ENCODE data around the gene EMX1. TPM values are rescaled to one million over a fixed set of nuclear protein-coding genes. Genes with fewer than 3 reads are reported as not detected.

EMX1 gene
- polyA plus RNA-seq, 1 experiment = not detected

DNA sequence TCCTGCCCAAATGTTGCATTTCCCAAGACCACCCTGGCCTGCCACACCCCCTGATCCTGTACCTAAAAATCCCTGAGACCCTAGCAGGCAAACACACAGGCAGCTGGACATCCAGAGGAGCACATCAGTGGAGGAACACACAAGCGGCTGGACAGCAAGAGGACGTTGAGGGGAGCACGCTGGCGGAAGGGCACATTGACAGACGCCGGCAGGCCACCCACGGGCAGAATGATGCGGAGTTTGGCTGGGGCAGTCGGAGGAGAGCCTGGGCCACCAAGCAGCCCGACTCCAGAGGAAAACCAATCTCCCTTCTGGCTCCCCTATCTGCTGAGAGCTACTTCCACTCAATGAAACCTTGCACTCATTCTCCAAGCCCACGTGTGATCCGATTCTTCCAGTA, 47.7 kb downstream of the EMX1 start:
- TF ChIP-seq, protein P1, sequence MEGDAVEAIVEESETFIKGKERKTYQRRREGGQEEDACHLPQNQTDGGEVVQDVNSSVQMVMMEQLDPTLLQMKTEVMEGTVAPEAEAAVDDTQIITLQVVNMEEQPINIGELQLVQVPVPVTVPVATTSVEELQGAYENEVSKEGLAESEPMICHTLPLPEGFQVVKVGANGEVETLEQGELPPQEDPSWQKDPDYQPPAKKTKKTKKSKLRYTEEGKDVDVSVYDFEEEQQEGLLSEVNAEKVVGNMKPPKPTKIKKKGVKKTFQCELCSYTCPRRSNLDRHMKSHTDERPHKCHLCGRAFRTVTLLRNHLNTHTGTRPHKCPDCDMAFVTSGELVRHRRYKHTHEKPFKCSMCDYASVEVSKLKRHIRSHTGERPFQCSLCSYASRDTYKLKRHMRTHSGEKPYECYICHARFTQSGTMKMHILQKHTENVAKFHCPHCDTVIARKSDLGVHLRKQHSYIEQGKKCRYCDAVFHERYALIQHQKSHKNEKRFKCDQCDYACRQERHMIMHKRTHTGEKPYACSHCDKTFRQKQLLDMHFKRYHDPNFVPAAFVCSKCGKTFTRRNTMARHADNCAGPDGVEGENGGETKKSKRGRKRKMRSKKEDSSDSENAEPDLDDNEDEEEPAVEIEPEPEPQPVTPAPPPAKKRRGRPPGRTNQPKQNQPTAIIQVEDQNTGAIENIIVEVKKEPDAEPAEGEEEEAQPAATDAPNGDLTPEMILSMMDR (IDR thresholded peaks at IDR 0.05; ENCODE audit: low read depth, low read length) = no peak
- Histone ChIP-seq H3K4me3 (ENCODE audit: low read depth, low read length) (no peak overlapping the region), H3K9me3 (ENCODE audit: control insufficient read depth, insufficient read depth, low read length) (no peaks in the 10 kb centered on the region), H3K27ac (ENCODE audit: low read depth, low read length) (no peak overlapping the region), H3K27me3 (ENCODE audit: control insufficient read depth, insufficient read depth, low read length) (no peaks in the 10 kb centered on the region)
- no peak for DNase-seq (ENCODE audit: low read depth, low spot score)
- ChIA-PET CTCF (interaction anchor here (0.8 kb wide), 1 partner anchor 9 kb away, joined by 3 read pairs; no protein-coding TSS in a partner anchor), POLR2A (no interaction called here)

DNA sequence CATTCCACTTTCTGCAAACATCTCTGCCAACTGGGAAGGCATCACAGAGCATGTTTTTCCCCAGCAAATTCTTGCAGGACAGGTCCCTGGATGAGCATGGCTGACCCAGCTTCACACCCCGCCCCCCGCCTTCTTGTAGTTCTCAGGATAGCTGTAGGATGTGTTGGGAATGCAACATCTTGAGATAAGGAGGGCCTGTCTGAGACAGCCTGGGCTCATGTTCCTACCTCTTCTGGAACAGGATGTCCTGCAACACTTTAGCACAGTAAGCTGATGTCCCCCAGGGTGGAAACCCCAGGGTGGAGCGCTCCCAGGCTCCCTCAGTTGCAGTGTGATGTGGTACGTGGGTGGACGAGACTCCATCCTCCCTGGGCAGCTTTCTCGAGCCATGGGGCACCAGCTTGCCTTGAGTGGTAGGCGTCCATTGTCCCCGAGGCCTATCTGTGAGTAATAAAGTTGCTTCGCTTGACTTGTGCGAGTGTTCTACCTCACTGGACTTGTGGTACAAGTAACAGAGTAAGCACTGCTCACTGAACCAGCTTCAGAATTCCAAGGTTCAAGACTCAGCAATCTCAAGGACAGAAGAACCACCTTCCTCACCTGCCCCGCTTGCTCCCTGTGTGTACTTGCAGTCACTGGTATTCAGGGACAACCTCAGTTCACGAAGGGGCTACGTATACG, 48.6 kb downstream of the EMX1 start:
- ChIA-PET POLR2A (no interaction called here), CTCF (no interaction called here)
- no peak for DNase-seq (ENCODE audit: low read depth, low spot score)
- Histone ChIP-seq H3K27me3 (ENCODE audit: control insufficient read depth, insufficient read depth, low read length) (no peaks in the 10 kb centered on the region), H3K9me3 (ENCODE audit: control insufficient read depth, insufficient read depth, low read length) (no peaks in the 10 kb centered on the region), H3K4me3 (ENCODE audit: low read depth, low read length) (no peak overlapping the region), H3K27ac (ENCODE audit: low read depth, low read length) (no peak overlapping the region)
- TF ChIP-seq, protein P1 (IDR thresholded peaks at IDR 0.05; ENCODE audit: low read depth, low read length) = no peak

GRCh38 chr2:72968286-72968685, 51.0 kb downstream of the EMX1 start:
- Histone ChIP-seq H3K27ac (ENCODE audit: low read depth, low read length) (no peak overlapping the region), H3K9me3 (ENCODE audit: control insufficient read depth, insufficient read depth, low read length) (no peaks in the 10 kb centered on the region), H3K4me3 (ENCODE audit: low read depth, low read length) (no peak overlapping the region), H3K27me3 (ENCODE audit: control insufficient read depth, insufficient read depth, low read length) (no peaks in the 10 kb centered on the region)
- DNase-seq (ENCODE audit: low read depth, low spot score) = no peak
- ChIA-PET POLR2A (interaction anchor here (1.0 kb wide), 1 partner anchor 26 kb away, joined by 3 read pairs; no protein-coding TSS in a partner anchor), CTCF (interaction anchor here (9.5 kb wide), 1 partner anchor 76 kb away, joined by 222 read pairs; the partner anchor contains the start of gene SPR)
- TF ChIP-seq, protein P1 (IDR thresholded peaks at IDR 0.05; ENCODE audit: low read depth, low read length) = no peak

- Histone ChIP-seq H3K4me3 (ENCODE audit: low read depth, low read length) (no peak overlapping the region), H3K9me3 (ENCODE audit: control insufficient read depth, insufficient read depth, low read length) (no peaks in the 10 kb centered on the region), H3K27ac (ENCODE audit: low read depth, low read length) (no peak overlapping the region), H3K27me3 (ENCODE audit: control insufficient read depth, insufficient read depth, low read length) (no peaks in the 10 kb centered on the region)
- POLR2A ChIA-PET = interaction anchor here (0.7 kb wide), 1 partner anchor 16 kb away, joined by 3 read pairs; no protein-coding TSS in a partner anchor
- DNase-seq (ENCODE audit: low read depth, low spot score) = no peak
- CTCF ChIA-PET = interaction anchor here (0.5 to 9.5 kb wide), 3 partner anchors 78 to 1638 kb away, joined by 3 to 222 read pairs (median 5); partner anchors contain the start of genes SPR and ZNF638
- TF ChIP-seq, protein P1 (IDR thresholded peaks at IDR 0.05; ENCODE audit: low read depth, low read length) = no peak
Measured at GRCh38 chr2:72969706-72970105, 52.4 kb downstream of the EMX1 start.

- no peak for DNase-seq (ENCODE audit: low read depth, low spot score)
- CTCF ChIA-PET = interaction anchor here (0.5 to 9.5 kb wide), 5 partner anchors 21 to 1881 kb away, joined by 3 to 222 read pairs (median 4); partner anchors contain the start of gene SPR
- POLR2A ChIA-PET = no interaction called here
- Histone ChIP-seq H3K27me3 (ENCODE audit: control insufficient read depth, insufficient read depth, low read length) (no peaks in the 10 kb centered on the region), H3K27ac (ENCODE audit: low read depth, low read length) (no peak overlapping the region), H3K9me3 (ENCODE audit: control insufficient read depth, insufficient read depth, low read length) (no peaks in the 10 kb centered on the region), H3K4me3 (ENCODE audit: low read depth, low read length) (no peak overlapping the region)
- TF ChIP-seq, protein P1 (IDR thresholded peaks at IDR 0.05; ENCODE audit: low read depth, low read length) = no peak
Measured at GRCh38 chr2:72971036-72971435, 53.7 kb downstream of the EMX1 start.
